Breast epithelium (tissue), 4 donors: ENCODE data around the gene CDK7. TPM values are rescaled to one million over a fixed set of nuclear protein-coding genes. Genes with fewer than 3 reads are reported as not detected.

ENCODE experiments used
- DNase-seq, 2 donors: peaks; one replicate each; pipeline ENCODE4 v3.0.0-alpha.2; 2019; ENCODE audit warnings: low spot score in 2 of 2
- H3K27ac ChIP-seq, 2 donors: fragments of 200-600 bp; sonication (generic) in 1 of 2; one replicate each; pipeline ENCODE4 v1.5.1; 2016 to 2019; ENCODE audit warnings: mild to moderate bottlenecking in 1 of 2
- H3K27me3 ChIP-seq, 2 donors: fragments of 200-600 bp; sonication (generic) in 1 of 2; one replicate each; pipeline versions ENCODE4 v1.5.1 to v1.6.0; 2017 to 2019; ENCODE audit warnings: control low read depth in 1 of 2, mild to moderate bottlenecking in 1 of 2
- H3K36me3 ChIP-seq: fragments of 200-600 bp; one replicate; pipeline ENCODE4 v1.5.1; 2019
- H3K4me1 ChIP-seq, 2 donors: fragments of 200-600 bp; sonication (generic); one replicate each; pipeline ENCODE4 v1.5.1; 2016 to 2019; ENCODE audit warnings: control low read depth in 1 of 2
- H3K4me3 ChIP-seq, 3 donors: fragments of 200-600 bp; sonication (generic); 1 replicate in 2 of 3; 2 replicates in 1 of 3; pipeline ENCODE4 v1.5.1; 2016 to 2019; ENCODE audit warnings: mild to moderate bottlenecking in 3 of 3, moderate library complexity in 2 of 3
- H3K9me3 ChIP-seq, 2 donors: fragments of 200-600 bp; sonication (generic) in 1 of 2; one replicate each; pipeline ENCODE4 v1.5.1; 2016 to 2019; ENCODE audit warnings: control low read depth in 1 of 2
- CTCF ChIP-seq, 3 donors: fragments of 450-650 bp; IDR thresholded peaks; one replicate each; pipeline ENCODE4 v1.5.1; 2016 to 2017; ENCODE audit warnings: antibody characterized with exemption in 3 of 3, mild to moderate bottlenecking in 3 of 3, moderate library complexity in 3 of 3
- POLR2A ChIP-seq: fragments of 450-650 bp; IDR thresholded peaks from one replicate; pipeline ENCODE4 v1.6.1; 2016; ENCODE audit warnings: antibody characterized with exemption, mild to moderate bottlenecking, moderate library complexity
- POLR2AphosphoS5 ChIP-seq, 3 donors: sonication (generic); formaldehyde crosslinking; IDR thresholded peaks; one replicate each; pipeline ENCODE4 v1.6.1; 2017; ENCODE audit warnings: antibody characterized with exemption in 3 of 3
- intact Hi-C: fragments of 100-400 bp; cut with DNase I; formaldehyde crosslinking; loops from one replicate; pipeline ENCODE4 v1.15.1; 2023; ENCODE audit warnings: low total_unique reads
- total RNA-seq, 3 donors: library from RNA; depleted of rRNA; stranded (reverse); fragments of >200 nt; gene quantifications; one replicate each; pipeline ENCODE4 v1.1.0, GENCODE V29; 2016

CDK7 gene
- total RNA-seq, 3 donors from 2014 or later = 13.4 to 28.7 (median 20.3) TPM

- no peaks in the 10 kb centered on the region for H3K4me1 ChIP-seq
- intact Hi-C loops = no loop called here
Measured at GRCh38 chr5:69237877-69238276, 3.2 kb downstream of the CDK7 start.

GRCh38 chr5:69238760-69239251, 4.1 kb downstream of the CDK7 start:
- TF ChIP-seq CTCF (IDR thresholded peaks at IDR 0.05) (no peak), POLR2A (no peak), POLR2AphosphoS5 (IDR thresholded peaks at IDR 0.05) (no peak)
- no peaks in the 10 kb centered on the region for H3K4me1 ChIP-seq
- no peak overlapping the region for H3K4me3 ChIP-seq
- H3K36me3 ChIP-seq = no peaks in the 10 kb centered on the region
- DNase-seq = no peak
- no peaks in the 10 kb centered on the region for H3K9me3 ChIP-seq
- H3K27me3 ChIP-seq = no peaks in the 10 kb centered on the region
- H3K27ac ChIP-seq = no peak overlapping the region
- intact Hi-C loops = no loop called here

More at GRCh38 chr5:69237877-69238276, 3.2 kb downstream of the CDK7 start:
- TF ChIP-seq CTCF (IDR thresholded peaks at IDR 0.05) = no peak
- TF ChIP-seq POLR2AphosphoS5 (IDR thresholded peaks at IDR 0.05) = no peak
- no peak for TF ChIP-seq POLR2A
- Histone ChIP-seq H3K27me3 (no peaks in the 10 kb centered on the region), H3K27ac (no peak overlapping the region), H3K36me3 (no peaks in the 10 kb centered on the region), H3K4me3 (no peak overlapping the region), H3K9me3 (no peaks in the 10 kb centered on the region)
- DNase-seq = no peak

GRCh38 chr5:69242215-69242927, 7.7 kb downstream of the CDK7 start:
- Histone ChIP-seq H3K4me1 (no peaks in the 10 kb centered on the region), H3K9me3 (no peaks in the 10 kb centered on the region), H3K36me3 (no peaks in the 10 kb centered on the region), H3K27ac (no peak overlapping the region), H3K4me3 (no peak overlapping the region), H3K27me3 (no peaks in the 10 kb centered on the region)
- DNase-seq = no peak
- no peak for TF ChIP-seq POLR2A
- TF ChIP-seq POLR2AphosphoS5 (IDR thresholded peaks at IDR 0.05) = no peak
- TF ChIP-seq CTCF (IDR thresholded peaks at IDR 0.05) = no peak
- intact Hi-C loops = no loop called here

GRCh38 chr5:69245031-69245430, 10.3 kb downstream of the CDK7 start:
- H3K36me3 ChIP-seq = no peaks in the 10 kb centered on the region
- no peak for DNase-seq
- no peaks in the 10 kb centered on the region for H3K27me3 ChIP-seq
- no peaks in the 10 kb centered on the region for H3K4me1 ChIP-seq
- TF ChIP-seq POLR2AphosphoS5 (IDR thresholded peaks at IDR 0.05) (no peak), CTCF (IDR thresholded peaks at IDR 0.05) (no peak), POLR2A (no peak)
- intact Hi-C loops = no loop called here
- H3K27ac ChIP-seq = no peak overlapping the region
- H3K4me3 ChIP-seq = no peak overlapping the region
- no peaks in the 10 kb centered on the region for H3K9me3 ChIP-seq

GRCh38 chr5:69248019-69248418, 13.3 kb downstream of the CDK7 start:
- Histone ChIP-seq H3K27ac (no peak overlapping the region), H3K4me1 (no peaks in the 10 kb centered on the region), H3K27me3 (no peaks in the 10 kb centered on the region), H3K4me3 (no peak overlapping the region), H3K36me3 (no peaks in the 10 kb centered on the region), H3K9me3 (no peaks in the 10 kb centered on the region)
- intact Hi-C loops = no loop called here
- DNase-seq = no peak
- TF ChIP-seq POLR2A (no peak), POLR2AphosphoS5 (IDR thresholded peaks at IDR 0.05) (no peak), CTCF (IDR thresholded peaks at IDR 0.05) (no peak)
